GM12892 (cell line): ENCODE measurements around the gene SMAD9.
"Not testable (repeated sequence)": the region's sequence is repeated elsewhere in the genome, so short reads cannot be mapped to it uniquely, and the experiment has no call there.

Experiments used
- DNase-seq: peaks from one replicate; pipeline ENCODE4 v3.0.0; 2011; ENCODE audit not compliant: insufficient read length
- FAIRE-seq: peaks from 2 replicates; lab custom pipeline; 2011; peaks lifted over from hg19 to GRCh38; lab: Jason Lieb, UNC
- POLR2A ChIP-seq: IDR thresholded peaks from 2 replicates; pipeline ENCODE4 v1.6.1; 2011; ENCODE audit warnings: low read depth, low read length, control low read depth
- POLR2AphosphoS5 ChIP-seq: IDR thresholded peaks from 2 replicates; pipeline ENCODE4 v1.6.1; 2011; ENCODE audit warnings: low read depth, low read length, control low read depth
- TAF1 ChIP-seq: IDR thresholded peaks from 2 replicates; pipeline ENCODE4 v1.6.1; 2011; ENCODE audit warnings: low read depth, mild to moderate bottlenecking, control low read depth, low read length, borderline replicate concordance

SMAD9 gene

DNA sequence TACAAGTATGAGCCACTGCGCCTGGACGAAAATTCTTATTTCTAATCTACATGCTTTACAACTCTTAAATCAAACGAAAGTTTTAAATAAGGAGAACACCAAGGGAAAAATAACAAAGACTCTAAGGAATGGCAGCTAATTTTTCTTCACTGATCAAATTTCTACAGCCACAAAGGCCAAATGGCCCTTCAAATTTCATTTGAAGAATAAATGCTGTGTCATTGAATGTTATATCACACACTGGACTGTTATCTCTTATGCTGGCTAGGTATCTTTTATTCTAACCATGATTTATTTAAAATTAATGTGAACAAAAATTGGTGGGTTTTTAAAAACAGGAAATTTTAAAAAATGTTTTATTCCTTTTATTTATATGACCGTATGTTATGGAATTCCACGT is 14.1 kb downstream of the SMAD9 start:
- TF ChIP-seq TAF1 (no peak), POLR2AphosphoS5 (no peak), POLR2A (no peak)
- no peak for DNase-seq
- no peak for FAIRE-seq

DNA sequence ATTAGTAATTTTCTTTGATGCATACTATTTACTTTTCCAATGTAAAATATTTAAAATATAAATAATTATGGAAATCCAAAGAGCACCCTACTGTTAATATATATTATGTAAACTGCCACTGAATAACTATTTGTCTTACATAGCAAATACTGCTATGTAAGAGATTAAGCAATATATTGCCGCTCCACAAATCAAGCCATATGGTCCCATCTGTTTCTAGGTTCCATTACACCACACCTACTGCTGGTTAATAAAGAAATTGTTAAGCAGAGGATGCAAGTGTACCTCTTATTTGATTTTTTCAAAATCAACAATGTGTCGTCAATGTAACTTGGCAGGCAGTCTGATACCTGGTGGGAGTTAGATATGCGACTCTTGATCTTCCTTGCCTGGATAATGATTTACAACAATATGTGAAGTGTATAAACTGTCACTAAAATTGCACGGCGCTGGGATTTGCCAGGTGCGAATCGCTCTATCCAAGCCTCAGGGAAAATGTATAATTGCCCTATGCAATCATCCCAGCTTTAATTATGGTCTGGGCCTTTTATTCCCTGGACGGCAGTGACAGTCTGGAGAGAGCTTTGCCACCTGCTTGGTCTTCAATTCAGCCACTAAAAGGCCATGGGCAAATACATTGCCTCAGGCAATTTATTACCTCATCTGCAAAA is 16.0 kb downstream of the SMAD9 start:
- no peak for TF ChIP-seq TAF1
- DNase-seq (no peak), FAIRE-seq (no peak)

DNA sequence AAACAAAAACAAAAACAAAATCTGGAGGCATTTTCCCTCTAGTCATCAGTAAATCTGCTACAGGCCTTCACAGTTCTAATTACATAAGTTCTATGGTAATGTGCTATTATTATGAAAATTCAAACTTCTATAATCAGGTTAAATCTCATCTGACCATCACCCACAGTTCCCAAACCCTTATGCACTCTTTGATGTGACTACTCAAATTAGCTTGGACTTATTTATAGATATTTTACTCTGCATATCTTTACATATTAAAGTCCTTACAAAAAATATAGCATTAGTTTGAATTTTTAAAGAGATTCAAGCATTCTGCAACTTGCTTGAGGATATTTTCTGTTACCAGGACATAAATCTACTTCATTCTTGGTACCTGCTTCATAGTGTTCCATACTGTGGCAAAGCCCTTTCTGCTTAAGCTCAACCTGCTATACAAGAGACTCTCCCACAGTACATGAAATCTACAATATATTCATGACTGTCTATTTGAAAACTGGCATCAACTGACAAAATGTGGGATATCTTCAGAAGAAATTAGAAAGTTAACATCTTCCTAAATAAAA is 22.9 kb downstream of the SMAD9 start:
- TF ChIP-seq TAF1 = no peak
- TF ChIP-seq POLR2AphosphoS5 = no peak
- TF ChIP-seq POLR2A = no peak
- no peak for DNase-seq
- no peak for FAIRE-seq

DNA sequence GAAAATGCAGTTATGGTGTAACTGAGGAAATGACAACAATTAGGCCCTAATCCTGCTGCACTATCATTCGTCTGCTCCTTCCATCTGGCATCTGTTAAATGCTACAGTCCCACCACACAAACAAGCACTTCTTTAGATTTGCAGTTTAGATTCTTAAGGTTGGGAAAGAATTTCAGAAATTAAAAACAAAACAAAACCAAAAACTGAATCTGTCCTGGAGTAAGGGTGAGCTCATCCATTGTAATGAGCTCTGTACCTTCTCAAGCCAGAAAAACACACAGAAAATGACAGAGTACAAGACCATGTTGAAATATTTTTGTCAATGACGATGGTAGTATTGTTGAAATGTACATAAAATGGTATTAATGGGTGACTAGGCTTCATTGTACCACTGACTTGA is 28.3 kb downstream of the SMAD9 start:
- no peak for TF ChIP-seq POLR2A
- TF ChIP-seq POLR2AphosphoS5 = no peak
- TF ChIP-seq TAF1 = no peak
- FAIRE-seq (no peak), DNase-seq (no peak)

DNA sequence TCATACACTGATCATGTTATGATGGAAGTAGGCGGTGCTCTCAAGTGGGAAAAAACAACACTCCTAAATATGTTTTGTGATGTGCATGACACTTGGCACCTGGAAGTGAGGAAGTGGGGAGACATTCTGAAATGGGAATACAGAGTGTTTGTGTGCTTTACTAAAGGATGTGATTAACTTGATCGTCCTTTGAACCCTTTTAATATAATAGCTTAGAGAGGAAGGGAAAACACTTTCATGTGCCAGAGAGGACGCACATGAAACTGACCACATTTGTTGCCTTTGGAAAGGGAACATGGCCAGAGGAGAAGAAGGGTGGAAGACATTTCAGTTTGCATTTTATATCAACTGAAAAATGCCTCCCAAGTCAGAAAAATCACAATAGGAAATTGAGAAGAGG is 31.4 kb downstream of the SMAD9 start:
- FAIRE-seq (no peak), DNase-seq (no peak)
- no peak for TF ChIP-seq TAF1
- no peak for TF ChIP-seq POLR2AphosphoS5
- no peak for TF ChIP-seq POLR2A

DNA sequence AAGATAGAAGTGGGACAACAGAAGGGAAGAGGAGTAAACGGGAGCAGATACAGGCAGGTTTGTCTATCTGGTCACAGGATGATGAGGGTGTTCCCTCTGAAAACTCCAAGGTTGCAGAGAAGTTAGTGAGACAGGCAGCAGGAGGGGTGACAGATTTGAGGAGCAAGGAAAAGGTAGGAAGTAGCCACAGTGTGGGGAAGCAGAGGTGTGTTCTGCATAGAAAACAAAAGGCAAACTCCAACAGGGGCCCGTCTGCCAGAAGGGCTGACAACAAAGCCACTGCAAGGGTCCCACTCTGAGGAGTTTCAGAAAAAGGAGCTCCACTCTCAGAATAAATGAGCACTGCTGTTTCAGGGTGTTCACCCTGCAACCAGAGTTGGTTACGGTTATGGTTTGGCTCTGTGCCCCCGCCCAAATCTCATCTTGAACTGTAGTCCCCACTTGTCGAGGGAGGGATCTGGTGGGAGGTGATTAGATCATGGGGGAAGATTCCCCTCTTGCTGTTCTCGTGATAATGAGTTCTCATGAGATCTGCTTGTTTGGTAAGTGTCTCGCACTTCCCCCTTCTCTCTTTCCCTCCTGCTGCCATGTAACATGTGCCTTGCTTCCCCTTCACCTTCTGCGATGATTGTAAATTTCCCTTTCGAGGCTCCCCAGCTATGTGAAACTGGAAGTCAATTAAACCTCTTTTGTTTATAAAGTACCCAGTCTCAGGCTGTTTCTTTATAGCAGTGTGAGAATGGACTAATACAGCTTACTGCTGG is 32.1 kb downstream of the SMAD9 start:
- DNase-seq (no peak), FAIRE-seq (no peak)

DNA sequence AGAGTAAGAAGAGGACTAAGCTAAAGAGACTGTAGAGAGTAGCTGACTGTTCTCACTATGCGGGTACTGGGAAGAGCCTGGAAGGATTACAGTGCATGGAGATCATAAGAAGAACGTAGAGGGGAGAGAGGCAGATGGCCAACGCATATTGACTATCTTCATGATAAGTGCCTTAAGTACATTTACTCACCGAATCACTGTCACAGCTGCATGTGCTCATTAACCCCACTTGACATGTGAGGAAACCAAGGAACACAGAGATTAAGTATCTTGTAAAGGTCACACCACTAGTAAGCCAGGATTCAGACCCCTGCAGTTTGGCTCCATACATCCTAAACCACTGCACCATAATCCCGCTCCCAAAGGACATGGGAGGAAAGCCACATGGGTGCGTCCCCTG is 34.1 kb downstream of the SMAD9 start:
- TF ChIP-seq POLR2A = no peak
- TF ChIP-seq POLR2AphosphoS5 = no peak
- no peak for TF ChIP-seq TAF1
- no peak for DNase-seq
- FAIRE-seq = no peak

More for the DNA sequence above, 32.1 kb downstream of the SMAD9 start:
- TF ChIP-seq POLR2AphosphoS5 = no peak
- no peak for TF ChIP-seq POLR2A
- no peak for TF ChIP-seq TAF1

DNA sequence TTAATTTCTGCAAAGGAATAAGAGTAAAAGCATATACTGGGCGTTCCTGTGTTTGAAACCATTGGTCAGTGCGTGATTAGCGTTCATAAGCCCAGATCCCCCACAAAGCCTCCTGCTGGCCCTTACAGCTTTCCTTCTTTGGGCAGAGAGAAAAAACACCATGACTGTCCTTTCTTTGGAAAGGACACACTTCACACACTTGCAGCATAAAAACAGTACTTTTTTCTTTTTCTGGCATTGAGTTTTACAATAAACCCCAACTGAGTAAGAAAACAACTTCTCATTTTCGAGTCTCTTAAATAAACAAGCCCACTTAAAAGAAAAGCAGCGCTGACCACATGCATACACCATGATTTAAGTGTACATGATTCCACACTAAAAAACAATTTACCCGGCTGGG is 35.8 kb downstream of the SMAD9 start:
- DNase-seq (no peak), FAIRE-seq (no peak)
- TF ChIP-seq TAF1 (no peak), POLR2A (no peak), POLR2AphosphoS5 (no peak)

DNA sequence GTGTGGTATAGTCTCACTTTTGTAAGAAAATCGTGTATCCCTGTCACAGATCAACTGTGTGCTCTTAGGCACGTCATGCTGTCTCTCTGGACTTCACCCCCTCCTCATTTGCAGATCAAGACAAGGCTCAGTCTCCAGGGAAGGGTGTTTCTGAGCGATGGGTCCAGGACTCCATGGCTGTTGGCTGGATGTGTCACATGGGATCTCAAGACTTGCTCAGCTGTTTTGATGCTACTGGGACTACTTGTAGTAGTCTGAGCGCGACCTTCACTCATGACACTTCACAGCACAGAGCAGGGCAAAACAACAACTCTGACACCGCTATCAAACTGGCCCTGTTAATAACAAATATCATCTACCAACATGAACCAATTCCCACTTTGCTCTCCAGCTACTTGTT is 36.2 kb downstream of the SMAD9 start:
- TF ChIP-seq POLR2AphosphoS5 = no peak
- TF ChIP-seq POLR2A = no peak
- no peak for TF ChIP-seq TAF1
- no peak for DNase-seq
- no peak for FAIRE-seq

DNA sequence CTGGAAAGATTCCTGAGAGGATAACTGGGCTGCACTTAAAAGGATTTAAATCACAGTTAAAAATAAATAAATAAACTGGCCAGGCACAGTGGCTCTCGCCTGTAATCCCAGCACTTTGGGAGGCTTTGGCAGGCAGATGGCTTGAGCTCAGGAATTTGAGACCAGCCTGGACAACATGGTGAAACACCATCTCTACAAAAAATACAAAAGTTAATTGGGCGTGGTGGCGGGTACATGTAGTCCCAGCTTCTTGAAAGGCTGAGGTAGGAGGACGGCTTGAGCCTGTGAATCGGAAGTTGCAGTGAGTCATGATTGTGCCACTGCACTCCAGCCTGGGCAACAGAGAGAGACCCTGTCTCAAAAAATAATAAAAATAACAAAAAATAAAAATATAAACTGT is 36.6 kb downstream of the SMAD9 start:
- DNase-seq = not testable (repeated sequence)

DNA sequence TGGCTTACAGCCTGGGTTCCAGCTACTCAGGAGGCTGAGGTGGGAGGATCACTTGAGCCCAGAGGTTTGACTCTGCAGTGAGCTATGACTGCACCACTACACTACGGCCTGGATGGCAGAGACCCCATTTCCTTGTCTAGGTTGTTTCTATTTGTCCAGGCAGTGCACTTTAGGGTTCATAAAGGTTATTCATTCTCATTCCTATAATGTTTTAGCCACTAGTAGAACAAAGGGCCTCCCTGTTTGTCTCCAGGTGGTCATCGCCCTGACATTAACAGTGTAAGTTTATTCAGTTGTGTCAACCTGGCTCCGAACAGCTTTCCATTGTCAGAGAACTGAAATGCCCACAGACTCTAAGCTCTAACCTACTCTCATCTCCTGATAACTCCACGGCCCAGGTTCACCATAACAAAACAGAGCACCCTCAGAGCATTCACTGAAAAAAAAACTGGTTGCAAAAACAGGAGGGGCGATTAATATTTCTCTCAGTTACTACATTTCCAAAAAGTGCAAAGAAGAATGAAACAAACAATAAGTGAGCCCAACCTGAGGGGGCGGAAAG is 37.1 kb downstream of the SMAD9 start:
- DNase-seq = no peak
- TF ChIP-seq POLR2AphosphoS5 (no peak), TAF1 (no peak), POLR2A (no peak)
- FAIRE-seq = no peak

More for the DNA sequence above, 36.6 kb downstream of the SMAD9 start:
- not testable (repeated sequence) for FAIRE-seq

DNA sequence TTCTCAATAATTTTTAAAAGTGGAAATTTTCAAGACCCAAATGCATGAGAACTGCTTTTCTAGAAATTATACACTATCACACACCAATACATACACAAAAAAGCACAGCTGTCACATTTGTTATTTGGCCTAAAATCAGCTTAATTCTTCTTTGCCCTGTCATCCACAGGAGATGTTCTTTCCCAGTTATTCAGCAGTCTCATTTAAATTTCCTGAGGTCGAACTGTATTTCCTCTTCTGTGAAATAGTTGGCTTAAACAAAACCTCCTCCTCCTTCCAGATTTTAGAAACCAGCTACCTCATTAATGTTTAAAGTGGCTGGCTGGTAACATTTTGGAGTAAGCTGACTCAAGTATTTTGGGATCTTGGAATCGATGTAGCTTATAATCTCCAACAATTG is 39.1 kb downstream of the SMAD9 start:
- TF ChIP-seq POLR2AphosphoS5 (no peak), POLR2A (no peak), TAF1 (no peak)
- no peak for FAIRE-seq
- DNase-seq = no peak
